Middle frontal gyrus (tissue), 1 donor: ENCODE results near the gene HHIP.

ENCODE experiments used
- DNase-seq: peaks from one replicate; pipeline ENCODE4 v3.0.0-alpha.2; 2015; ENCODE audit warnings: low spot score; ENCODE audit errors: extremely low spot score

The HHIP gene, protein sequence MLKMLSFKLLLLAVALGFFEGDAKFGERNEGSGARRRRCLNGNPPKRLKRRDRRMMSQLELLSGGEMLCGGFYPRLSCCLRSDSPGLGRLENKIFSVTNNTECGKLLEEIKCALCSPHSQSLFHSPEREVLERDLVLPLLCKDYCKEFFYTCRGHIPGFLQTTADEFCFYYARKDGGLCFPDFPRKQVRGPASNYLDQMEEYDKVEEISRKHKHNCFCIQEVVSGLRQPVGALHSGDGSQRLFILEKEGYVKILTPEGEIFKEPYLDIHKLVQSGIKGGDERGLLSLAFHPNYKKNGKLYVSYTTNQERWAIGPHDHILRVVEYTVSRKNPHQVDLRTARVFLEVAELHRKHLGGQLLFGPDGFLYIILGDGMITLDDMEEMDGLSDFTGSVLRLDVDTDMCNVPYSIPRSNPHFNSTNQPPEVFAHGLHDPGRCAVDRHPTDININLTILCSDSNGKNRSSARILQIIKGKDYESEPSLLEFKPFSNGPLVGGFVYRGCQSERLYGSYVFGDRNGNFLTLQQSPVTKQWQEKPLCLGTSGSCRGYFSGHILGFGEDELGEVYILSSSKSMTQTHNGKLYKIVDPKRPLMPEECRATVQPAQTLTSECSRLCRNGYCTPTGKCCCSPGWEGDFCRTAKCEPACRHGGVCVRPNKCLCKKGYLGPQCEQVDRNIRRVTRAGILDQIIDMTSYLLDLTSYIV

GRCh38 chr4:144645631-144646522 lies at the start of gene HHIP:
Gene HHIP (plus strand): TSS chr4:144646156. CDS start chr4:144646676, 520 bp downstream.
- DNase-seq, result peak; percentile 54

DNA sequence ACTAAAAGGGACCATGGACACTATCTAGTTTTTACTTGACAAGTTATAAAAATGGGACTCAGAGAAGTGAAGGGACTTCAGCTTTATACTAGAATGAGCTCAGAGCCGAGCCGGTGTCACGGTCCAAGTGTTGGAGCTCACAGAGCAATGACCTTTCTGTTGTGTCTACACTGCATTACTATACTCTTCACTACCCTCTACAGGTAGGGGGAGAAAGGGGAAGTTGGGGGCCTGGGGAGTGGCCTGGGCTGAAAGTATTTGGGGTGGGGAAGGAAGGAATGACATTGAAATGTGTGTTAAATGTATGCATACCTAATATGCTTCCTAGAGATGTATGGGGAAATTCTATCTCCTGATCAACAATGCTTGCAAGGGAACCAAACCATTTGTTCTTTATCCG lies 48.8 kb upstream of the HHIP start:
- no peak for DNase-seq

DNA sequence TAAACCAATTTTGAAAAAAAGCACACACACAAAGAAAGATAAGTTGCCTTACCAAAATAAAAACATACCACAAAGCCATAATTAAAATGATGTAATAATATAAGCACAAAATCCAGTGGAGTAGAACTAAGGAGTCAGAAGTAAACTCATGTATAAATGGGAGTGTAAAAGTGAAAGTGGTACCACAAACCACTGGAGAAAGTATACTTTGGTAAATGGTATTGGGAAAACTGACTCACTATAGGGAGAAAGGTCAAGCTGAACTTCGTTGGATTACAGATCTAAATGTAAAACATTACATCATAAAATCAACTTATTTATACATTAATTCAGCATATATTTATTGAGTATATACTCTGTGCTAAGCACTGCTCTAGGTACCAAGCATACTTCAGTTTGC lies 46.3 kb upstream of the HHIP start:
- DNase-seq, result no peak

DNA sequence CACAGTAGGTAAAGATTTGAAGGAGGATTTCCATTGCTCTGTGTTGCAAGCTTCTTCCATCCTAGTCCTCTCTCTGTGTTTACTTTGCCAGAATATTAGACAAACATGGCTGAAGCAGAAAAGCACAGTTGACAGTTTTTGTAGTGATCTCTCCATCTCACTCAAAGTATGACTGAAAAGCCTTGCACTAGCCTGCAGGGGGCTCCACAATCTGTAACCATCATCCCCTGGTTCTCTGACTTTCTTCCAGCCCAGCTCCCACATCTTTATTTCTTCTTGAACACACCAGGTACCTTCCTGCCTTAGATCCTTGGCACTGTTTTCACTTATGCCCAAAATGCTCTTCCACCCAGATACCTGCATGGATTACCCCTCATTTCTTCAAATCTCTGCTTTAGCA lies 34.1 kb upstream of the HHIP start:
- DNase-seq, result no peak

- no peak for DNase-seq
Measured at GRCh38 chr4:144614850-144615585, 30.9 kb upstream of the HHIP start.

DNA sequence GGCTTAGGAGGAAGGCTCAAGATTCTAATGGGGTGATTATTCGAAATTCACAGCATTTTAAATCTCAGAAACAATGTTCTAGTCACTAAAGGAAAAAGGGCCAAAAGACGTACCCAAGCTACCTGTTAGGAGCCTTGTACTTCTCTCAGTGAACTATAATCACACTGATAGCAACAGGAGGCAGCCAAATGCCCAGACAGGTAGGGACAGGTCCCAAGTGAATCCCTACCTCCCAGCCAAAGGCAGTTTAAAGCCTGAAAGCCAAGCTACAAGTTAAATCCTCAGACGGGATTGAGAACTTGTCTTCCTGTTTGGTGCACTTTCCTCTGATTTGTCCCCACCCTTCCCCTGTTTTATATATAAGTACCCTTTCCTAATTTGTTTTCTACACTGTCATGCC lies 24.3 kb upstream of the HHIP start:
- no peak for DNase-seq

DNA sequence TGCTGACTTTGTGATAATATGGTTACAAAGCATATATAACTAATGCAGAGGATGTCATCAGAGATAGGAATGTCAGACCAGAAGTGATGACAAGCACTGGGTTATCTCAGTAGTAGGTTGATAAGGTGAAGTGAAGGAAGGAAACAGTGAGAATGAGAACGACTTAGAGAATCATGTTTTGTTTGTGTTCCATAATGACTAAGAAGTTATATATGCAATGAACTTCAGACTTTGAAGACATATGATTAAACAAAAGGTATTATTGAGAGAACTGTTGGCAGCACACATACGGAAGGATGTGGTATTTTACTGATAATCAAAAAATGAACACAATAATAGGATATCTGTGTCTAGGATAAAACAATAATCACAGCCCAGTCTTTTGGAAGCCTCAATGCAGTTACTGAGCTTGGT lies 18.3 kb upstream of the HHIP start:
- DNase-seq, result no peak

DNA sequence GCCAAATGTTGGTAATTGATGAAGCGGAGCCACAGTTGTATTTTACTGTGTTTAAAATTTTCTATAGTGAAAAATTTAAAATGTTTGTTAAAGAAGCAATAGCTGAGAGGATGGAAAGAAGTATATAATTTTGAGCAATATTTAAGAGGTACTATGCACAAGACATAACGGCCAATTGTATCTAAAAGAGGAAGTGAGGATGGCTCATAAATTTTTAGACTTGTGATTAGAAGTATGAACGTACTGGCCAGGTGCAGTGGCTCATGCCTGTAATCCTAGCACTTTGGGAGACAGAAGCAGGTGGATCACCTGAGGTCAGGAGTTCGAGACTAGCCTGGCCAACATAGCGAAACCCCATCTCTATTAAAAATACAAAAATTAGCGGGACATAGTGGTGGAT lies 12.7 kb upstream of the HHIP start:
- no peak for DNase-seq

- DNase-seq, result no peak
Measured at GRCh38 chr4:144634978-144635747, 10.8 kb upstream of the HHIP start.

DNA sequence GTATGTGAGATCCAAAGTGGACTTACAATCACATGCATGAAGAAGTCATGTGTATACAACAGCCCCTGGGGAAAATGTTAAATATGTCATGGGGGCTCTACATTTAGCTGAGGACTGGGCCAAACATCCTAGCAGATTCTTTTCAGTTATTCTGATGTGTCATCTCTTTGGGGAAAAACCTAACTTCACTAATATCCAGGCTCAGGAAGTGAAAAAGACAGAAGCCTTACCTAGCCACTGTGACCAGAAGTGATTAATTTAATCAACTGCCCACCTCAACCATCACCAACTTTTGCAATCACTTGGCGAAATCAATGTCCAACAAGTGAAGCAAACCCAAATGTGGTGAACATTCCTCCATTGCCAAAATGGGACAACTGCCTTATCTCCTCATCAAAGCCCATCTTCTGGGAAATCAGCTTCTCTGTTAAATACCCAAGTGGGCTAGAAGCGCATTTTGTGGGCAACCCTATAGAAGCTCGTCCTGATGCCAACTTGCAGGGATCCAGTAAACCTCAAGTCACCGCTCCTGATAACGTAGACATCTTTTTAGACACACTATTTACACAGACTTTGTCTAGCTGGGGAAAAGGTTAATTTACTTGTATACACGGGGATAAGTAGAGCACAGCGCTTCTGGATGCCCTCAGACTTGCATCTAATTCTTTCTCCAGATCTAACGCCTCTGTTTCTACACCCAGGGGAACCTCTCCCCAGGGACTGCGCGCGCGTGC lies 1.4 kb upstream of the HHIP start:
- DNase-seq, result no peak

DNA sequence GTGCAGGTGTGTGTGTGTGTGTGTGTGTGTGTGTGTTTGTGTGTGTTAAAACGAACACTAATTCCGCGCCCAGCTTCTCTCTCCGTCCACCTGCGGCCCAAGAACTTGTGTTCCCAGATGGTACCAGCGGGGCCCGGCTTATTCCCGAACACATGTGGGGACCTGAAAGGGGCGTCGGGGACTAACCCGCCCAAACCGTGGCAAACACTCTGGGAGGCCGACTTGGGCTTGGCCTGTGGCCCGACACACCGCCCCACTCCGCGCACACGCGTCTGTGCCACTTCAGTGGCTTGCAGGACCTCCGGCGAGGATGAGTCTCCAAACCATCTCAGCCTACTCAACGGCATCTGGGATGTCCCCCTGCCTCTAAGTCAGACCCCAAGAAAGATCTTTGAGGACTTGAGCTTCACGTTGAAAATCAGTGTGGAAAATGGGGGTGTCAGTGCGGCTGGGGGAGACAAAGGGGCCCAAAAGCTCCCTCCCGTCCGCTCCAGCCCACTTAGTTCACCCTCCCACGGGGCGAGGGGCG lies 790 bp upstream of the HHIP start:
- no peak for DNase-seq

- no peak for DNase-seq
Measured at GRCh38 chr4:144646523-144647094, 653 bp downstream of the HHIP start.

DNA sequence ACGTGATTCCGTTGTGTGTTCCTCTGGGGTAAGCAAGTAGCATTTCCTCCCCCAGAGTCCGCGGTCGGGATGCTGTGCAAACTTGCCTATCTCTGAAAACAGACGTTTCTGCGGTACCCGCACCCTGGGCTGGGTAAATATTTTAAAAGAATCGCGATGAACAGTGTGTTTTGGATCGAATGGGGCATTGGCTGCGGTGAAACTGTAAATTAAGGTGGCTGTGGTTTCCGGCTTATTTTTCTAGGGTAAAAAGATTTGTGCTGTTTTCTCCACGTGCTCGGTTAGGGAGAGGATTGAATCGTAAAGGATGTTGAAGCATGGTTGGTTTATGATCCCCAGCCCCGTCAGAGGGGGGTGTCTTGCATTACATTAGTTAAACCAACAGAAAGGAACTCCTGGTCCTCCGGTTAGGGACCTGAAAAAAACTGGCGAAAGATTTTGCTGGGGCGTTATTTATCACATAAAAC lies 1.2 kb downstream of the HHIP start:
- no peak for DNase-seq

GRCh38 chr4:144647590-144647989 lies 1.6 kb downstream of the HHIP start:
- DNase-seq, result no peak

- no peak for DNase-seq
Measured at GRCh38 chr4:144648042-144648441, 2.1 kb downstream of the HHIP start.

DNA sequence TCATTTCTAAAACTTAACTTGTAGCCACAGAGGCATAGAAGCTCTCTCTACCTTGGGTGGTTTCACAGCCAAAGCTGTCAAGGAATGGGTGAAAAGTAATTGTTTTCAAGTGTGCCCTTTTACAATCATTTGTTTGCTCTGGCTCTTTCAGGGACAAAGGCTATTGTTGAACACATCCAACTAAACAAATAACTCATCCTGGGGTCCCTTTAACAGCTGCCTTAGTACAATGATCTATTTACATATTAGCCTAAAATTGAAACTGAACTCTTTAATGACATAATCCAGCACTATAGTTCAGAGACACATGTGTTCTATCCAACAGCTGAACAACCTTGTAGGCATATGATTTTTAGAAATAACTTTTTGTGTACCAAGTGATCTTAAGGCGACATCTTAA lies 3.7 kb downstream of the HHIP start:
- DNase-seq, result no peak

- no peak for DNase-seq
Measured at GRCh38 chr4:144650311-144651005, 4.5 kb downstream of the HHIP start.

GRCh38 chr4:144653781-144654545 lies 8.0 kb downstream of the HHIP start:
- DNase-seq, result no peak
